HUES48 (cell line): ENCODE data around the gene TAS2R39.

ENCODE experiments used
- H3K27ac ChIP-seq: one replicate; pipeline ENCODE4 v1.7.0; 2013; ENCODE audit warnings: low read depth, low read length, inconsistent platforms
- H3K27me3 ChIP-seq: 2 replicates; pipeline ENCODE4 v1.6.1; 2013; ENCODE audit warnings: mild to moderate bottlenecking, low read length; ENCODE audit not compliant: control insufficient read depth, insufficient read depth
- H3K36me3 ChIP-seq: 2 replicates; pipeline ENCODE4 v1.6.1; 2013; ENCODE audit warnings: low read length; ENCODE audit not compliant: control insufficient read depth, insufficient read depth
- H3K4me1 ChIP-seq: 2 replicates; pipeline ENCODE4 v1.6.1; 2013; ENCODE audit warnings: mild to moderate bottlenecking, low read length; ENCODE audit not compliant: control insufficient read depth, insufficient read depth
- H3K4me3 ChIP-seq: 2 replicates; pipeline ENCODE4 v1.5.1; 2013; ENCODE audit warnings: mild to moderate bottlenecking, low read depth, low read length
- H3K9ac ChIP-seq: 2 replicates; pipeline ENCODE4 v1.6.1; 2013; ENCODE audit warnings: mild to moderate bottlenecking, low read depth, low read length, moderate library complexity
- H3K9me3 ChIP-seq: 2 replicates; pipeline ENCODE4 v1.6.1; 2013; ENCODE audit warnings: low read length; ENCODE audit not compliant: control insufficient read depth, insufficient read depth

TAS2R39 gene

DNA sequence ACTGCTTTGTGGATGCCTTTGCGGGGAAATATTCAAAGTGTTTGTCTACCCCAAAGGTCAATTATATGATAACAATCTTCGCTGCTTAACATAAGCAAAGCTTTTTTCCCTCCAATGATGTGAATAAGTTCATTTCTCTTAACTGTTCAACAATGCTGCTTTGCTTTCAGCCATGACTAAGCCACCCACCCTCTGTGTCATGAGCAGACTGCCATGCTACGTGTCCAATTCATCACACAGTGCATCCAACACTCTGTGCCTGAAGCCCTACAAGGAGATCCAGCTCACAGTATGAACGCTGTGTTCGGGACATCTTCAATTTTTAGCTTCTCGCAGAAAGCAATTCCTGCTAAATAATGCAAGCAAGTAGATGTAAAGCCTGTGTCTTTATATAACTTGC, 32.9 kb downstream of the TAS2R39 start:
- H3K27me3 ChIP-seq: no peaks in the 10 kb centered on the region
- no peak overlapping the region for H3K9ac ChIP-seq
- H3K27ac ChIP-seq: no peak overlapping the region
- H3K4me1 ChIP-seq: no peaks in the 10 kb centered on the region
- no peak overlapping the region for H3K4me3 ChIP-seq
- no peaks in the 10 kb centered on the region for H3K9me3 ChIP-seq
- no peaks in the 10 kb centered on the region for H3K36me3 ChIP-seq

DNA sequence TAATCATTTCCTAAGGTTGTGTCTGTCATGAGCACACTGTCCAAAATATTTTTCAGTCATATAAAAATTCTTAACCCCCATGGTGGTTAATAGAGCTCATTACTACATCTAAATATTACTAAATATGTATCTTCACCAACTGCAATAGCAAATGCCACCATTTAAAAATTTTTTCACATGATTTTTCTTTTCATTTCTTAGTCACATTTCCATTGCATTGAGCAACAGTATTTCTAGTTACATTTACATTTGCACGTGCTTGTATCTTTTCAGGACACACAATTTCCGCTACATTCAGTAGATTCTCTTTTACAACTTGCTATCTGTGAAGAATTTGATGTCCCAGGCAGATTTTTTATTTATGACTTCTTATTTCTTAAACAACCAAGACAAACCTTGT, 33.5 kb downstream of the TAS2R39 start:
- Histone ChIP-seq H3K4me3 (no peak overlapping the region), H3K4me1 (no peaks in the 10 kb centered on the region), H3K9me3 (no peaks in the 10 kb centered on the region), H3K9ac (no peak overlapping the region), H3K36me3 (no peaks in the 10 kb centered on the region), H3K27me3 (no peaks in the 10 kb centered on the region), H3K27ac (no peak overlapping the region)

DNA sequence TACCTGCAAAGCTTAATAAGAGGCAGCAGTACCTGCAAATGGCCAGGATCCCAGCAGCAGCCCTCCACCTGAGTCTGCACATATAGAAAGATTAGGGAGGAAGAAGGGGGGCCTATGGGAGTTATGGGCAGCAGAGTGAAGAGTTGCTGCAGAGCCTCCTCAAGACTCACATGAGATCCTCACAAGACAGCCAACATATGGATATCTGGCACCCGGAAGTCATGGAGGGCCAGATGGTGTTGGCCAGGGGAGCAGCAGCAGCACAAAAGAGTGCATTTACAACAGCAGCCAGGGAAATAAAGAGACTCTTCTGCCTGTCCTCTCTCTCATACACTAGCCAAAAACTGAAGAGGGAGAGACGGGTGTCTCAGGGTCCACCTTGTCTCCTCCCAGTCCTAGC, 34.6 kb downstream of the TAS2R39 start:
- no peaks in the 10 kb centered on the region for H3K4me1 ChIP-seq
- H3K9me3 ChIP-seq: no peaks in the 10 kb centered on the region
- H3K4me3 ChIP-seq: no peak overlapping the region

DNA sequence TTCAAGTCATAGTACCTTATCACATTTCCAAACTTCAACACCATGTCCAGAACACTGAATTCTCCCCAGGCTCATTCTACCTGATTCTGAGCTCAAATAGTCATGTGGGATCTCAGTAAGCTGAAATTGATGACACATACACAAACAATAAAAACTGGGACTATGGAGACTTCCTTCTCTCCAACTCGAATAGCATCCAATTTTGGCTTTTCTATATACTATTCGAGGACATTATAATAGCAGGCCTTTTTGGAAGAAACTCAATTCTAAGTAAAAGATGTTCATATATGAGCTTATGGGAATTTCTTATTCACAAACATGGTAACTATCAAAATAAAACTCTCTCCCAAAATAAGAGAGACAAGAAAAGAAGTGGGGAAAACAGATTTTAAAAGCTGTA, 38.1 kb downstream of the TAS2R39 start:
- H3K27ac ChIP-seq: no peak overlapping the region
- H3K4me1 ChIP-seq: no peaks in the 10 kb centered on the region
- H3K27me3 ChIP-seq: no peaks in the 10 kb centered on the region

More for the DNA sequence above, 34.6 kb downstream of the TAS2R39 start:
- no peak overlapping the region for H3K27ac ChIP-seq
- no peak overlapping the region for H3K9ac ChIP-seq
- no peaks in the 10 kb centered on the region for H3K27me3 ChIP-seq
- no peaks in the 10 kb centered on the region for H3K36me3 ChIP-seq

DNA sequence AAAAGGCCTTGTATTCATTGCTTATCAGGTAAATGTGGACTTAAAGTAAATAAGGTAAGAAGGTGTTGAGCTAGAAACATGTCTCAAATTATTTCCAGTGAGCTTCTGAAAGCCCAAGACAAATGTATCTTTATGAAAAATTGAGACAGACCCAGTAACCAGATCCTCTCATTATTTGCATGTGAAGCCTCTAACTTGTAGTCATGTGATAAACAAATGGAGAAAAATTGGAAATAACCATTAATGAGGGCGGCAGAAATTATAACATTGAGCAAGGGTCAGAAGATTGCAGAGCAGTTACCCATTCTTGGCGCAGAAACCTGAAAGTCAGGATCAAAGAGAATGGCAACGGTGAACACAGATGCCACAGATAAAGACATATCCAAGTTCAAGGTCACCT, 38.5 kb downstream of the TAS2R39 start, which contains the start of gene TAS2R40:
Gene TAS2R40 (plus strand): TSS at position 301 of the 400 bp plus-strand sequence. CDS start 42 bp downstream, at position 343.
- Histone ChIP-seq H3K27me3 (no peaks in the 10 kb centered on the region), H3K4me3 (no peak within 1 kb of the TSS), H3K27ac (no peak within 1 kb of the TSS), H3K36me3 (no peaks in the 10 kb centered on the region), H3K4me1 (no peaks in the 10 kb centered on the region), H3K9ac (no peak within 1 kb of the TSS), H3K9me3 (no peaks in the 10 kb centered on the region)

More for the DNA sequence above, 38.1 kb downstream of the TAS2R39 start:
- Histone ChIP-seq H3K9ac (no peak overlapping the region), H3K36me3 (no peaks in the 10 kb centered on the region), H3K4me3 (no peak overlapping the region), H3K9me3 (no peaks in the 10 kb centered on the region)

DNA sequence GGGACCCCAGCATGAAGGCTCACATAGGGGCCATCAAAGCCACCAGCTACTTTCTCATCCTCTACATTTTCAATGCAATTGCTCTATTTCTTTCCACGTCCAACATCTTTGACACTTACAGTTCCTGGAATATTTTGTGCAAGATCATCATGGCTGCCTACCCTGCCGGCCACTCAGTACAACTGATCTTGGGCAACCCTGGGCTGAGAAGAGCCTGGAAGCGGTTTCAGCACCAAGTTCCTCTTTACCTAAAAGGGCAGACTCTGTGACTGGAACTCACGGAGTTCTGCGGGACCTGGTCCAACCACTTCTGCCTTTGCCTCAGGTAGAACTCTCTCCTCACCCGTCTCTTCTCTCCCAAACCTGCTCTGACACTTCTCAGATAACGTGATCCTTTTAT, 39.6 kb downstream of the TAS2R39 start:
- no peaks in the 10 kb centered on the region for H3K36me3 ChIP-seq
- H3K4me3 ChIP-seq: no peak overlapping the region
- no peaks in the 10 kb centered on the region for H3K9me3 ChIP-seq
- no peak overlapping the region for H3K27ac ChIP-seq
- H3K4me1 ChIP-seq: no peaks in the 10 kb centered on the region
- no peaks in the 10 kb centered on the region for H3K27me3 ChIP-seq
- H3K9ac ChIP-seq: no peak overlapping the region

DNA sequence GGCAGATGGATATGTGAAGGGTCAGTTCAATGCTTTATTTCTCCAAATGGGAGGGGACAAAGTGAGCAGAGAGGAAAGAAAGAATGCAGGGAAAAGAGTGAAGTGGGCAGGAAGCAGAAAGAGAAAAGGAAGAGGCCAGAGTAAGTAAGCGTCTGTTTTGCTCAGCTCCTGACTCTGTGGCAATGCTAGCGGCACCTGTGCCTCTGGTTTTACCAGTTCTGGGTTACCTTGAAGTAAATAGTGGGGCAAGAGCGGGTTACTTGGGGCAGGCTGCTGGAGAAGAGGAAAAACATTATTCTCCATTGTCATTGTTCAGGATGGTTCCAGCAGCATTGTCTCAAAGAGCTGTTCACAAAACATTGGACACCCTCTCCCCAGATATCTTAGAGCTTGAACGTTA, 40.6 kb downstream of the TAS2R39 start:
- H3K36me3 ChIP-seq: no peaks in the 10 kb centered on the region
- H3K9me3 ChIP-seq: no peaks in the 10 kb centered on the region
- H3K4me3 ChIP-seq: no peak overlapping the region
- H3K27me3 ChIP-seq: no peaks in the 10 kb centered on the region
- no peak overlapping the region for H3K27ac ChIP-seq
- no peak overlapping the region for H3K9ac ChIP-seq
- no peaks in the 10 kb centered on the region for H3K4me1 ChIP-seq

DNA sequence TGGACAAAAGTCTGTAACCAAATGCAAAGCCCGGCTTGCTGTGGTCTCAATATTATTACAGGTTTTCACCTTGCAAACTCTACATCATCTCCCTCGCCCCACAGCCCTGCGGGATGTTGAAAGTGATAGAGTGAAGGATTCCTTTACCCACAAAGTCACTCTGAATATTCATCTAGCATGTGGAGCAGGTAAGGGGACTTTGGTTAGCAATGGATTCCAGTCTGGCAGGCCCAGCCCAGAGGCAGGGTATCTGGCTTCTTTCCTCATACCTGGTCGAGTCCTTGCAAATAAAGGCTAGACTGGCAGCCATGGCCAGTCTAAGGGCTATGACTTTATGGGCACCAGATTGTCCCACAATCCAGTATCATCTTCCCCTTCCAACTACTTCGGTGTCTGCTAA, 41.8 kb downstream of the TAS2R39 start:
- Histone ChIP-seq H3K4me3 (no peak overlapping the region), H3K27ac (no peak overlapping the region)

DNA sequence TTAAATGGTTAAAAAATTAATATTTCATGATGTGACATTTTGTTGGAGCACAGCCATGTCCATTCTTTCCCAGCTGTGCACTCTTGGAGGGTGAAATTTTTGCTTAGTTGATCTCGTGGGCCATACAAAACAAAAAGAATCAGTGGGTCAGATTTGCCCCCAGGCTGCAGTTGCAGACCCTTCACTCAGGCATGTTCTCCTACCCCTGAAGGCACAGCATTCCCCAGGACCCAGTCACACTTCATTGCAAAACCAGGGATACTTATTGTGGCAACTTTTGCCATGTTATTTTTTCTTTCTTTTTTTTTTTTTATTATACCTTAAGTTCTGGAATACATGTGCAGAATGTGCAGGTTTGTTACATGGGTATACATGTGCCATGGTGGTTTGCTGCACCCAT, 44.6 kb downstream of the TAS2R39 start:
- Histone ChIP-seq H3K9ac (no peak overlapping the region), H3K27ac (no peak overlapping the region), H3K4me3 (no peak overlapping the region), H3K27me3 (no peaks in the 10 kb centered on the region), H3K9me3 (no peaks in the 10 kb centered on the region), H3K36me3 (no peaks in the 10 kb centered on the region), H3K4me1 (peaks cover 8% of the 10 kb centered on the region; the same call in 1 of the 2 replicates)

More for the DNA sequence above, 41.8 kb downstream of the TAS2R39 start:
- Histone ChIP-seq H3K27me3 (no peaks in the 10 kb centered on the region), H3K9me3 (no peaks in the 10 kb centered on the region), H3K4me1 (peaks cover 8% of the 10 kb centered on the region; the same call in 1 of the 2 replicates), H3K9ac (no peak overlapping the region), H3K36me3 (no peaks in the 10 kb centered on the region)

DNA sequence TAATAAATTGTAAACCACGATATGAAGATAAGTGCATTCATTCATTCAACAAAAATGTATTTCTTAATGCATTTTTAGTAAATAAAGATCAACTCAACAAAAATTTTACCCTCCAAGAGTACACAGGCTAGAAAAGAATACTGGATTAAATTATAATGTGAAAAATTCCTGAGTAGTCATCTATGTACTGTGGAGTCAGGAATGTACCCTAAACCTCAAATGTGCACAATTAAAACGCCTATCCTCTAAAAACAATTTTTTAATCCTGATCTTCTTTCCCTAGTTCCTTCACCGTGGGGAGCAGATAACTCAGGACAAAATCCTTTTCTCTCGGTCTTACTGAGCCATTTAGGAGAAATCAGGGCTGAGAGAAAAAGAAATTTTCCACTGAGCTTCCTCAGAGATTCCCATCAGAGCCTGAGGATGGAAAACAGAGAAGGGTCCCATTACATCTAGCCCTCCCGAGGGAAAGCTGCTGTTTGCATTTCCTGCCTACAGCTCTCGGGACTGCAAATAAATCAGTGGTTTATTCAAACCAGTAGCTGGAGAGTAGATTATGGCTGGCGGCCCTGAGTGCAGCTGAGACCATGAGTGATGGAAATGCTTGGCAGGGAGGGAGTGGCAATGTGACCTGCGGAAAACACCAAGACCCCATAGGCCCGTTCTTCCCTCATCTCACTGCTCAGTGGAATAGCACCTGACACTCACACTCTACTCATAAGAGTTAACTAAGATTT, 46.0 kb downstream of the TAS2R39 start:
- H3K4me3 ChIP-seq: no peak overlapping the region
- H3K27me3 ChIP-seq: no peaks in the 10 kb centered on the region
- H3K9ac ChIP-seq: no peak overlapping the region
- H3K9me3 ChIP-seq: no peaks in the 10 kb centered on the region; the same call in 1 of the 2 replicates
- H3K27ac ChIP-seq: peak overlapping the region; percentile 3
- H3K4me1 ChIP-seq: peaks cover 8% of the 10 kb centered on the region; the same call in 1 of the 2 replicates
- H3K36me3 ChIP-seq: no peaks in the 10 kb centered on the region

DNA sequence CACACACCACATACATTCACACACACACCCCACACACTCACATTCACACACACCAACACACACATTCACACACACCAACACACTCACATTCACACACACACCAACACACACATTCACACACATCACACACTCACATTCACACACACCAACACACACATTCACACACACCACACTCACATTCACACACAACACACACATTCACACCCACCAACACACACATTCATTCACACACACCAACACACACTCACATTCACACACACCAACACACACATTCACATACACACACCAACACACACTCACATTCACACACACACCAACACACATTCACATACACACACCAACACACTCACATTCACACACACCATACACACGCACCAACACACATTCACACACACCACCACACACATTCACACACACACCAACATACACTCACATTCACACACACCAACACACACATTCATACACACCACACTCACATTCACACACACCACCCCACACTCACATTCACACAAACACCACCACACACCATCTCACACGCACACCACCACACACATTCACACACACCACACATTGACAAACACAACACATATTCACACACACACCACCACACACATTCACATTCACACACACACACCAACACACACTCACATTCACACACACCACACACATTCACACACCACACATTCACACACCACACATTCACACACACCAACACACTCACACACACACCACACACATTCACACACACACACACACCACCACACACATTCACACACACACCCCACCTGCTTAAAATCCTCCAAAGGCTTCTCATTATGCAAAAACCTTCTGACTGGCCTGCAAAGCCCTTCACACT, 47.6 kb downstream of the TAS2R39 start:
- no peak overlapping the region for H3K27ac ChIP-seq
- no peaks in the 10 kb centered on the region for H3K27me3 ChIP-seq
- no peak overlapping the region for H3K9ac ChIP-seq
- H3K9me3 ChIP-seq: no peaks in the 10 kb centered on the region; the same call in 1 of the 2 replicates
- peaks cover 8% of the 10 kb centered on the region; the same call in 1 of the 2 replicates for H3K4me1 ChIP-seq
- H3K36me3 ChIP-seq: no peaks in the 10 kb centered on the region
- no peak overlapping the region for H3K4me3 ChIP-seq
